LoVo (cell line): ENCODE results near the gene ASF1B.
"Not testable (repeated sequence)": the region's sequence is repeated elsewhere in the genome, so short reads cannot be mapped to it uniquely, and the experiment has no call there.

Source experiments
- DNase-seq: peaks from one replicate; pipeline ENCODE4 v3.0.0-alpha.2; 2016; ENCODE audit warnings: low spot score

Gene ASF1B

GRCh38 chr19:14160017-14160703 lies 23.8 kb upstream of the ASF1B start:
- no peak for DNase-seq

GRCh38 chr19:14159059-14159458 lies 22.7 kb upstream of the ASF1B start:
- no peak for DNase-seq

GRCh38 chr19:14158276-14159023 lies 22.1 kb upstream of the ASF1B start:
- DNase-seq, result no peak

- DNase-seq, result no peak
Observed at GRCh38 chr19:14156971-14157717, 20.8 kb upstream of the ASF1B start.

DNA sequence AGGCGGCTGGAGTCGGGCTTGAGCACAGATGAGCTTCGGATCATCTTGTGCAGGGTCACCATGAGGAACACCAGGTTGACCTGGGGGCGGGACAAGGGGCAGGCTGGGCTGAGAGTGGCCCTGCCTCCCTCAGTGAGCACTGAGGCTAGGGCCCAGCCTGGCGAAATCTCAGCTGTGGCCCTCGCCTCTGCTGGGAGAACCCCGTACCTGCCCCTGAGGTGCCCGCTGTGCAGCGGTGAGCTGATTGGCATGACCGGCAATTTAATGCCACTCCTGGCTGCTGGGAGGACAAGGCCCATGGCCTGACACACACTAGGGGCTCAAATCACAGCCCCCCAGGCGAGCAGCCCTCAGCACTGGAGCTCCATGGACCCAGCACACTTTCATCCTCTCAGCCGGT lies 19.7 kb upstream of the ASF1B start:
- no peak for DNase-seq

DNA sequence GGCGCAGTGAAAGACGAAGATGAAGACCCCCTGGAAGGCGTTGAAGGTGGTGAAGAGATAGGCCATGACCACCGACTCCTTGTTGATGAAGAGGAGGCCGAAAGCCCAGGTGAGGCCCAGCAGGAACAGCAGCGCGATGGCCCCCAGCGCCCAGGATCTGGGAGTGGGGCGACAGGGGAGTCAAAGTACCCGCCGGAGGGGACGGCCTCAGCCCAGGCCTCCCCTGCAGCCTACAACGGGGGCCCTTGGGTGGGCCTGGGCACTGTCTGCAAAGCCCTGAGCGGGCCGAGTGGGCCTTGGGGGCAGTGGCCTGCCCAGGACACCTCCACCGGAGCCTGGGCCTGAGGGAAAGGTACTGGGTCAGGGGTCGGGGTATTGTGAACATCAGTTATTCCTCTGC lies 19.0 kb upstream of the ASF1B start:
- no peak for DNase-seq

- DNase-seq, result no peak
Observed at GRCh38 chr19:14152713-14153112, 16.3 kb upstream of the ASF1B start.

DNA sequence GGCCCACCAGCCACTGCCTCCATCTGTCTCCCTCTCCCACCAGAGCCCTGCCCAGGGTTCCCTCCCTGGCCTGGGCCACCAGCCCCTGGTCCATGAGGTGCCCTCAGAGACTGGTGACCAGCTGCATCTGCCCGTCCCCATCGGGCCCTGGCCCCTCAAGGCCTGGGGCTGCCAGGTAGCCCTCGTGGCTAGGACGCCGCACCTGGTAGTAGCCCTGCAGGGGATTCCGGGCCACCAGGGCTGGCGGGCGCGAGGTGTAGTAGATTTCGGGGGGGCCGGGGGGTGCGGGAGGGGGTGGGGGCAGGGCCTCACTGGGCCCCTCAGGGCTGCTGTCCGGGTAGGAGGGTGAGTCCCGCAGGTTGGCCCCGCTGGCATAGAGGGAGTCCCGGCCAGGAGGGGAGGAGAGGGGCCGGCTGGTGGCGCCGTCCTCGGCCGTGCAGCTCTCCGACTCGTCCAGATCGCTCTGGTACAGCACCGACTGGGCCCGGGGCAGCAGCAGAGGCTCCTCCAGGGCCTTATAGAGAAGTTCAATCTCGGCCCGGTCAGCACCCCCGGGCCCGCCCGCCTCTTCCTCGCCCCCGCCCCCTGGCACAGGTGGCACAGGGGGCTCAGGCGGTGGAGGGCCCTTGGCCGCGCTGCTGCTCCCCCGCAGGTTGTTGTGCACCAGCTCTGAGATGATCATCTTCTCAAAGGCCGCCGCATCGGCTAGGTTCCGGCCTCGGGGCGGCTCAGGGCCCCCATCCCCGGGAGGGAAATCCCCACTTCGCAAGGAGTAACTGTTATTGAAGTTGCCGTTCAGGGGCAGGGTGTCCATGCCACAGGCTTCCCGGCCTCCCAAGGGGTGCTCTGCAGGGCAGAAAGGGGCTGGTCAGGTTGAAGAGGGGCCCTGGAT lies 14.6 kb upstream of the ASF1B start:
- no peak for DNase-seq

- no peak for DNase-seq
Observed at GRCh38 chr19:14150041-14150769, 13.8 kb upstream of the ASF1B start.

GRCh38 chr19:14149509-14149994 lies 13.2 kb upstream of the ASF1B start:
- no peak for DNase-seq

GRCh38 chr19:14148751-14149410 lies 12.5 kb upstream of the ASF1B start:
- no peak for DNase-seq

GRCh38 chr19:14147797-14148605 lies 11.6 kb upstream of the ASF1B start:
- DNase-seq, result peak; percentile 32

DNA sequence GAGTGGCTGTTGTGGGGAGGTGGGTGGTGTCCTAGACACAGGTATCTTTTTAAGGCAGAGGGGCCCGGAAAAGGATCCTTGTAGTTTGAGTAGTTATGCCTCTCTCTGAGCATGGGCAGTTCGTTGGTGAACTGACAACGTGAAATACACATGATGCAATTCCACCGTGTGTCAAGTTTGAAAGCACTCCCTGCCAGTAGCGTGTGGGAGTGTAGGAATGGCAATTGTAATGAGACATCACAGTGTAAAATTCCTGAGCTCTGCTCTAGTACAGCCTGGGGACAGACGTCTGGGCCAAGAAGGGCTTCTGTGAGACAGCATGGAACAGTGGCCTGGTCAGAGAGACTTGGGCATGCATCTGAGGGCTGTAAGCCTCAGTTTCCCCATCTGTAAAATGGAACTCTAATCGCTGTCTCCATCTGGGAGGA lies 10.4 kb upstream of the ASF1B start:
- no peak for DNase-seq

DNA sequence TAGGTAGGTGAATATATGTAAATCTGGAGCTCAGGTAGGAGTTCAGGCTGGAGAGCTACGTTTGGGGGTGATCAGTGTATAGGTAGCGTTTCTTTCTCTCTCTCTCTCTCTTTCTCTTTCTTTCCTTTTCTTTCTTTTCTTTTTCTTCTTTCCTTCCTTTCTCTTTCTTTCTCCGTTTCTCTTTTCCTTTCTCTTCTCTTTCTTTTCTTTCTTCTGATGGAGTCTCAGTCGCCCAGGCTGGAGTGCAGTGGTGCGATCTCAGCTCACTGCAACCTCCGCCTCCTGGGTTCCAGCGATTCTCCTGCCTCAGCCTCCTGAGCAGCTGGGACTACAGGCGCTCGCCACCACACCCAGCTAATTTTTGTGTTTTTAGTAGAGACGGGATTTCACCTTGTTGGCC lies 9.8 kb upstream of the ASF1B start:
- DNase-seq, result not testable (repeated sequence)

GRCh38 chr19:14145381-14145780 lies 9.0 kb upstream of the ASF1B start:
- DNase-seq, result no peak

GRCh38 chr19:14142262-14143190 lies 6.1 kb upstream of the ASF1B start:
- DNase-seq, result no peak

DNA sequence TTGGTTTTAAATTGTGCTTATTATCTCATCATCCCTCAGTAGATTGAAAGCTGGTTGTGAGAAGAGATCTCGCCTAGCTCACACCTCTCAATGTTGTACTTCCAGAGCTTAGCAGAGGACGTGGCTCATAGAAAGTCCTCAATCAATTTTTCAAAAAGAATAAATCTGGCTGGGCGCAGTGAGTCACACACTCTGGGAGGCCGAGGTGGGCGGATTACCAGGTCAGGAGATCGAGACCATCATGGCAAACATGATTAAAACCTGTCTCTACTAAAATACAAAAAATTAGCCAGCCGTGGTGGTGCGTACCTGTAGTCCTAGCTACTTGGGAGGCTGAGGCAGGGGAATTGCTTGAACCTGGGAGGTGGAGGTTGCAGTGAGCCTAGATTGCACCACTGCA lies 4.7 kb upstream of the ASF1B start:
- DNase-seq, result no peak

DNA sequence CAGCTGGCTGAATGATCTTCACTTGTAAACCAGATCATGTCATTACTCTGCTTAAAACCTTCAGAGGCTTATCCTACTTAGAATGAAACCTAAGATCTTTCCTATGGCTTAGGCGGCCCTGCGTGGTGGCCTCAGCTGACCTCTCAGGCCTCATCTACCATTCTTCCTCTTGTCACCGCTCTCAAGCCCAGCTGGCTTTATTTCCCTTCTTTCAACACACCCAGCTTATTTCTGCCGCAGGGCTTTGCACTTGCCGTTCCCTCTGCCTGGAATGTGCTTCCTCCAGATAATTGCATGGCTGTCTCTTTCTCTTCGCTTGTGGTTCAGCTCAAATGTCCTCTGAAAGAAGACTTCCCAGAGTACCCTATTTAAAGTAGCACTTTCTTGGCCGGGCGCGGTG lies 3.6 kb upstream of the ASF1B start:
- no peak for DNase-seq
